Smooth muscle cell (in vitro differentiated cells): Measurements from ENCODE around the gene ANGEL1. TPM values are rescaled to one million over a fixed set of nuclear protein-coding genes. Genes with fewer than 3 reads are reported as not detected.

ENCODE experiments used
- DNase-seq: peaks from one replicate; lab custom pipeline; 2025; ENCODE audit not compliant: unreplicated experiment; lab: John Stamatoyannopoulos, UW
- H2AFZ ChIP-seq: fragments of 200-600 bp; sonication (generic); 2 replicates; pipeline ENCODE4 v1.6.0; 2016; ENCODE audit warnings: antibody characterized with exemption, low read depth, mild to moderate bottlenecking
- H3F3A ChIP-seq: fragments of 200-600 bp; sonication (generic); 2 replicates; pipeline ENCODE4 v1.6.0; 2017; ENCODE audit warnings: antibody characterized with exemption, low read depth
- H3K27ac ChIP-seq: fragments of 200-600 bp; sonication (generic); 2 replicates; pipeline ENCODE4 v1.5.1; 2016; ENCODE audit warnings: low read depth, mild to moderate bottlenecking
- H3K27me3 ChIP-seq: fragments of 200-600 bp; sonication (generic); 2 replicates; pipeline ENCODE4 v1.6.1; 2016; ENCODE audit warnings: low read depth, mild to moderate bottlenecking
- H3K36me3 ChIP-seq: fragments of 200-600 bp; sonication (generic); 2 replicates; pipeline ENCODE4 v1.5.1; 2016; ENCODE audit warnings: low read depth
- H3K4me1 ChIP-seq: fragments of 200-600 bp; sonication (generic); 2 replicates; pipeline ENCODE4 v1.5.1; 2016; ENCODE audit warnings: low read depth
- H3K4me2 ChIP-seq: fragments of 200-600 bp; sonication (generic); 2 replicates; pipeline ENCODE4 v1.6.0; 2016; ENCODE audit warnings: mild to moderate bottlenecking
- H3K4me3 ChIP-seq: fragments of 200-600 bp; sonication (generic); 2 replicates; pipeline ENCODE4 v1.5.1; 2016; ENCODE audit warnings: mild to moderate bottlenecking
- H3K79me2 ChIP-seq: fragments of 200-600 bp; sonication (generic); 2 replicates; pipeline ENCODE4 v1.6.0; 2016; ENCODE audit warnings: low read depth, mild to moderate bottlenecking
- H3K9ac ChIP-seq: fragments of 200-600 bp; sonication (generic); 2 replicates; pipeline ENCODE4 v1.6.0; 2016; ENCODE audit warnings: low read depth
- H3K9me3 ChIP-seq: fragments of 200-600 bp; sonication (generic); replicated peaks from 2 replicates; pipeline ENCODE4 v1.5.1; 2016; ENCODE audit warnings: low read depth
- H4K20me1 ChIP-seq: fragments of 200-600 bp; sonication (generic); 2 replicates; pipeline ENCODE4 v1.6.0; 2016; ENCODE audit warnings: low read depth
- WGBS: methylation state at CpG from one replicate; pipeline ENCODE4 v1.1.7; 2016; ENCODE audit warnings: low lambda C conversion rate; 5-methylcytosine and 5-hydroxymethylcytosine counted together
- polyA plus RNA-seq: library from polyadenylated mRNA; unstranded; fragments of >200 nt; fragmentation: Nextera tagmentation; extraction: Ambion mirVana; gene quantifications from 2 replicates; pipeline ENCODE4 v1.2.1, GENCODE V29; 2016
- total RNA-seq: library from RNA; depleted of rRNA; stranded (reverse); fragments of >200 nt; gene quantifications from 2 replicates; pipeline ENCODE4 v1.2.3, GENCODE V29; 2014
- TF ChIP-seq, protein P1 (sequence below): fragments of 200-600 bp; sonication (generic); IDR thresholded peaks from 2 replicates; pipeline ENCODE4 v1.5.1; 2017; ENCODE audit warnings: borderline replicate concordance, mild to moderate bottlenecking, antibody characterized with exemption; ENCODE audit not compliant: insufficient read depth, poor library complexity, severe bottlenecking

ANGEL1 gene
- total and polyA plus RNA-seq, 2 experiments from 2014 or later, result 8.4 to 20.4 TPM

DNA sequence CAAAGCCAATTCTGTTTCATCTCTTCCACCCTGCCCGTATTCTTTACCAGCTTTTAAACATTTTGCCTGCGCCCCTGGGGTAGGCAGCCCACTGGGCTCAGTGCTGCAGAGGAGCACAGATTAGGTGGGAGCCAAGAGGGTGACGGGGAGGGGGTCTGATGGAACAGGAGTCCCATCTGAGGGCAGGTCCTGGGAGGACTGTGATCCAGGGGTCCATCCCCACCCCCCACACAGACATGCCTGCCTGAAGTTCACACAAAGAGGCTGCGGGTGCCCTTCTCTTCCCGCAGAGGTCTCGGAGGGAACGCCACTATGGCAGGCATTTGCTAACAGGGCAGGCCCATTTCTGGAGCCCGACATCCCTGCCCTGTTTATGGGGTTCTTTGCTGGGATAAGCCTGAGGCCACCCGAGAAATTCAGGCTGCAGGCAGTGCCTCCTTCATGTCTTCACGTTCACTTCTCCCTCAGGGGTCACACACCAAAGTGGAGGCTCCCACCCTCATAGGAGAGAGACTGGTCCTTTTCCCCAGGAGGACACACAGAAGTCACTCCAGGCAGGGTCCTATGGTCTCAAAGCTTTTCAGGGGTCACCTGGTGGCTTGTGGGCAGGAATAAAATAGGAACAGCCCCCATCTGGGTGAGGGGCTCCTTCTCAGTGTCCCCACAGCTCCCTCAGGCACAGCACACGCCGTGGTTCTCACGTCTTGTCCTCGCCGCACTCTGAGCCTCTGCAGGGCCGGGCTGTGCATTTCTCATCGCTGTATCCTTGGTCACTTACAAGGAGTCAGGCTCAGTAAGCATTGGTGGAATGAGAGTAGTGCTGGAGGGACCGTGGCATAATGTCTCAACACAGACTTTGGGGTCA, 38.5 kb downstream of the ANGEL1 start:
- no peak overlapping the region for H2AFZ ChIP-seq
- H3K79me2 ChIP-seq, result peaks cover 5% of the 10 kb centered on the region
- H3K9ac ChIP-seq, result peak overlapping the region; percentile 79
- peaks cover 14% of the 10 kb centered on the region for H3F3A ChIP-seq
- 86% methylated on average over 18 of the region's 18 CpGs for WGBS
- H3K27me3 ChIP-seq, result no peaks in the 10 kb centered on the region
- no peaks in the 10 kb centered on the region for H4K20me1 ChIP-seq
- no peaks in the 10 kb centered on the region for H3K9me3 ChIP-seq
- H3K36me3 ChIP-seq, result no peaks in the 10 kb centered on the region
- no peak overlapping the region for H3K4me3 ChIP-seq
- no peak for DNase-seq
- H3K4me2 ChIP-seq, result peak overlapping the region; percentile 82
- TF ChIP-seq, protein P1, sequence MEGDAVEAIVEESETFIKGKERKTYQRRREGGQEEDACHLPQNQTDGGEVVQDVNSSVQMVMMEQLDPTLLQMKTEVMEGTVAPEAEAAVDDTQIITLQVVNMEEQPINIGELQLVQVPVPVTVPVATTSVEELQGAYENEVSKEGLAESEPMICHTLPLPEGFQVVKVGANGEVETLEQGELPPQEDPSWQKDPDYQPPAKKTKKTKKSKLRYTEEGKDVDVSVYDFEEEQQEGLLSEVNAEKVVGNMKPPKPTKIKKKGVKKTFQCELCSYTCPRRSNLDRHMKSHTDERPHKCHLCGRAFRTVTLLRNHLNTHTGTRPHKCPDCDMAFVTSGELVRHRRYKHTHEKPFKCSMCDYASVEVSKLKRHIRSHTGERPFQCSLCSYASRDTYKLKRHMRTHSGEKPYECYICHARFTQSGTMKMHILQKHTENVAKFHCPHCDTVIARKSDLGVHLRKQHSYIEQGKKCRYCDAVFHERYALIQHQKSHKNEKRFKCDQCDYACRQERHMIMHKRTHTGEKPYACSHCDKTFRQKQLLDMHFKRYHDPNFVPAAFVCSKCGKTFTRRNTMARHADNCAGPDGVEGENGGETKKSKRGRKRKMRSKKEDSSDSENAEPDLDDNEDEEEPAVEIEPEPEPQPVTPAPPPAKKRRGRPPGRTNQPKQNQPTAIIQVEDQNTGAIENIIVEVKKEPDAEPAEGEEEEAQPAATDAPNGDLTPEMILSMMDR, result no peak
- peak overlapping the region; percentile 95 for H3K27ac ChIP-seq
- H3K4me1 ChIP-seq, result peaks cover 20% of the 10 kb centered on the region

DNA sequence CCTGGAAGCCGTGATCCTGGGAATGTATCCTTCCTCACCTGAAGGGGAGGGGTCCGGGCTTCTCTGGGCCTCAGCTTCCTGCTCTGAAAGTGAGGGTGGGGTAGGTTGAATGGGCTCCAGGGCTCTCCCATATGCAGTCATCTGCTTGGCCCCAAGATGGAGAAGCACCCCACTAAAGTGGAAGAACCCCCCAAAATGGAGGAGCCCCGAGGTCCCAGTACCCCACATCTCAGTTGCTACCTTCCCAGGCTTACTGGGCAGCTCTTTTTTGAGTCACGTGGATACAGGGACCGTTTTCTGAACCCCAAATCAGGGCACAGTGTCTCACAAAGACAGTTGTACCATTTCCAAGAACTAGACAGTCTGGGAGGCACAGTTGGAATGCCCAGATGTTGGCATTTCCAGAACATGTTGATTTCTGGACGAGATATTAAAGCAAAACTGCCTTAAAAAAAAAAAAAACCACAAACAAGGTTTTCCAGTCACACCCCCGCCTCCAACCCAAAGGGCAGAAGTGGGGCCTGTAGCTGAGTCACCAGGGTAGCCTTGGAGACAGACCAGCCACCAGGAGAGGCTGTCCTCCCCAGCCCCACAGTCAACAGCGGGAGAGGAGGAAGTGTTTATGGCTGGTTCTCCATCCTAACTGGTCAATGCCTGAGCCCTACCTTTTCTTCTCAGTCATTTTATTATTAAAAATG, 39.3 kb downstream of the ANGEL1 start:
- Histone ChIP-seq H3K4me3 (no peak overlapping the region), H2AFZ (no peak overlapping the region), H3K9me3 (no peaks in the 10 kb centered on the region), H3K27me3 (no peaks in the 10 kb centered on the region), H3K79me2 (peaks cover 10% of the 10 kb centered on the region), H3K27ac (peak overlapping the region; percentile 95), H3K36me3 (no peaks in the 10 kb centered on the region), H3K4me2 (peak overlapping the region; percentile 82), H3F3A (peaks cover 14% of the 10 kb centered on the region), H3K4me1 (peaks cover 24% of the 10 kb centered on the region), H4K20me1 (no peaks in the 10 kb centered on the region), H3K9ac (peak overlapping the region; percentile 79)
- peak; percentile 39 for DNase-seq
- TF ChIP-seq, protein P1, result no peak
- 18% methylated on average over 8 of the region's 8 CpGs for WGBS

DNA sequence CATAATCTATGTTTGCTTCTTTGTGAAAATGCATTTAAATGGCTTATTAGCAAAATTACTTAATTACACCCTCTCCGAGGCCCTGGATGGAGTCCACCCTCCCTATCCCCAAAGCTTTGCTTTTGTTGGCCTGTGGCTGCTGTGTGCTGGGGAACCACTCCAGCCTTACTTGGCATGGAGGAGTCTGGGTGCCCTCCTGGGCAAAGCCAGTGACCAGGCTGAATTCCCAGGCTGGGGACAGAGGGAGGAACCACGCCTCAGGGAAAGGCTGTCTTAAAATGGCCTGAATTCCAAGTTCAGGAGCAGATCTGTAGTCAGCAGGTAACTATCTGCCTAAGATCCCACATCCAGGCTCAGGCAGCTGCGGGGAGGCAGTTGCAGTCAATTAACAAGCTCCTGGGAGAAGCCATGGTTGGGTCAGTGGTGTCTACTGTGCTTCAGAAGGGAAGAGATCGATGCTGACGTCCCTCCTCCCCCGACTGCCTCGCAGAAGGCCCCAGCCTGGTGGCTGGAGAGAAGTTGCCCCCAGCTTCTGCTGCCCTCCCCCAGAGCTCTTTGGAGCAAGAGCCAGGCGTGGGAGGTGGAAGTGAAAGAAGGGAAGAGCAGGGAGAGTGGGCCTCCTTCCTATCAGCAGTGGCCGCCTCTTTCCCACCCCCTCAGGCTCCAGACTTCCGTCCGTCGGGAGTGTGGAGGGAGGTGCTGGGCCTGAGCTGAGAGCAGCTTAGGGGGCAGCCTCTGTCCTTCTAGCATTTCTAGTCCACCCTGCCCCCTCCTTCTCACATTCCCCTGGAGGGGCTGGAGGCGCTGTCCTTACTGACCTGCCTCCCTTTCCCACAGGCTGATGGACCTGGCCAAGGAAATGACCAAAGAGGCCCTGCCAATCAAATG, 40.1 kb downstream of the ANGEL1 start:
- peak overlapping the region; percentile 95 for H3K27ac ChIP-seq
- H3F3A ChIP-seq, result peaks cover 14% of the 10 kb centered on the region
- H2AFZ ChIP-seq, result no peak overlapping the region
- WGBS, result 15% methylated on average over 13 of the region's 13 CpGs
- peak; percentile 57 for DNase-seq
- no peaks in the 10 kb centered on the region for H3K36me3 ChIP-seq
- peak overlapping the region; percentile 82 for H3K4me2 ChIP-seq
- H3K4me3 ChIP-seq, result no peak overlapping the region
- H3K9ac ChIP-seq, result peak overlapping the region; percentile 78
- no peaks in the 10 kb centered on the region for H3K9me3 ChIP-seq
- H3K4me1 ChIP-seq, result peaks cover 32% of the 10 kb centered on the region
- peaks cover 4% of the 10 kb centered on the region for H4K20me1 ChIP-seq
- TF ChIP-seq, protein P1, result no peak
- H3K79me2 ChIP-seq, result peaks cover 10% of the 10 kb centered on the region
- H3K27me3 ChIP-seq, result no peaks in the 10 kb centered on the region
